SU-DHL-6 (cell line): ENCODE results near the gene ATG14.

ENCODE experiments used
- H2AFZ ChIP-seq: fragments of 200-600 bp; sonication (generic); 2 replicates; pipeline ENCODE4 v1.6.1; 2014; ENCODE audit warnings: low read depth, mild to moderate bottlenecking, moderate library complexity, mixed read lengths, antibody characterized with exemption, low read length; ENCODE audit not compliant: severe bottlenecking
- H3F3A ChIP-seq: fragments of 200-600 bp; shearing (Covaris generic); 2 replicates; pipeline ENCODE4 v1.6.0; 2016; ENCODE audit warnings: antibody characterized with exemption, mild to moderate bottlenecking; ENCODE audit not compliant: insufficient read depth
- H3K27ac ChIP-seq: fragments of 200-600 bp; sonication (generic); 2 replicates; pipeline ENCODE4 v1.5.1; 2016; ENCODE audit warnings: low read depth, mild to moderate bottlenecking, low read length, moderate library complexity, mixed read lengths
- H3K27me3 ChIP-seq: fragments of 200-600 bp; sonication (generic), shearing (Covaris generic); 2 replicates; pipeline ENCODE4 v1.6.0; 2014; ENCODE audit warnings: mild to moderate bottlenecking, low read length
- H3K36me3 ChIP-seq: fragments of 200-600 bp; sonication (generic); 2 replicates; pipeline ENCODE4 v1.6.1; 2014; ENCODE audit warnings: mild to moderate bottlenecking, low read length, mixed read lengths
- H3K4me2 ChIP-seq: fragments of 300-600, 200-600 bp; shearing (Covaris generic), sonication (generic); 2 replicates; pipeline ENCODE4 v1.6.0; 2014; ENCODE audit warnings: low read length, low read depth, mild to moderate bottlenecking; ENCODE audit not compliant: poor library complexity, severe bottlenecking
- H3K4me3 ChIP-seq: fragments of 200-600 bp; sonication (generic); 2 replicates; pipeline ENCODE4 v1.5.1; 2014; ENCODE audit warnings: antibody characterized with exemption, low read length, mild to moderate bottlenecking, mixed read lengths; ENCODE audit not compliant: insufficient read depth, poor library complexity, severe bottlenecking
- H3K79me2 ChIP-seq: fragments of 200-600 bp; sonication (generic); 2 replicates; pipeline ENCODE4 v1.6.1; 2014; ENCODE audit warnings: mild to moderate bottlenecking, low read length, moderate library complexity; ENCODE audit not compliant: insufficient read depth
- H3K9ac ChIP-seq: fragments of 200-600 bp; sonication (generic); 2 replicates; pipeline ENCODE4 v1.7.0; 2014; ENCODE audit warnings: mild to moderate bottlenecking, low read length
- H3K9me2 ChIP-seq: fragments of 200-600 bp; sonication (generic); replicated peaks from 2 replicates; pipeline ENCODE4 v1.6.1; 2014; ENCODE audit warnings: low read length; ENCODE audit not compliant: insufficient read depth
- H3K9me3 ChIP-seq: fragments of 200-600 bp; sonication (generic); 2 replicates; pipeline ENCODE4 v1.6.1; 2014; ENCODE audit warnings: low read length, mixed read lengths; ENCODE audit not compliant: insufficient read depth
- H4K20me1 ChIP-seq: fragments of 200-600 bp; sonication (generic); 2 replicates; pipeline ENCODE4 v1.6.1; 2014; ENCODE audit warnings: low read depth, mild to moderate bottlenecking, antibody characterized with exemption, low read length, moderate library complexity, mixed read lengths
- CTCF ChIP-seq: fragments of 200-600 bp; sonication (generic); IDR thresholded peaks from one replicate; pipeline ENCODE4 v1.5.1; 2017; ENCODE audit warnings: antibody characterized with exemption, mild to moderate bottlenecking, low read length, moderate library complexity; ENCODE audit not compliant: insufficient read depth, poor library complexity, severe bottlenecking
- EZH2phosphoT487 ChIP-seq: fragments of 200-600 bp; sonication (generic), shearing (Covaris generic); conservative IDR thresholded peaks from 2 replicates; pipeline ENCODE4 v1.6.1; 2018; ENCODE audit warnings: mild to moderate bottlenecking, antibody characterized with exemption, low read length, moderate library complexity, mixed read lengths

The ATG14 gene

GRCh38 chr14:55324812-55325211 is 86.8 kb downstream of the ATG14 start:
- Histone ChIP-seq H3K79me2 (peaks cover 32% of the 10 kb centered on the region; the same call in 1 of the 2 replicates), H3K4me3 (no peak overlapping the region), H3K9ac (no peak overlapping the region), H3K4me2 (no peak overlapping the region), H3K9me2 (no peaks in the 10 kb centered on the region), H2AFZ (no peak overlapping the region), H3K27me3 (no peaks in the 10 kb centered on the region), H3K9me3 (no peaks in the 10 kb centered on the region), H3K27ac (no peak overlapping the region), H3K36me3 (no peaks in the 10 kb centered on the region), H3F3A (peaks cover 12% of the 10 kb centered on the region; the same call in 1 of the 2 replicates), H4K20me1 (no peaks in the 10 kb centered on the region; the same call in 1 of the 2 replicates)
- no peak for TF ChIP-seq EZH2phosphoT487
- no peak for TF ChIP-seq CTCF

DNA sequence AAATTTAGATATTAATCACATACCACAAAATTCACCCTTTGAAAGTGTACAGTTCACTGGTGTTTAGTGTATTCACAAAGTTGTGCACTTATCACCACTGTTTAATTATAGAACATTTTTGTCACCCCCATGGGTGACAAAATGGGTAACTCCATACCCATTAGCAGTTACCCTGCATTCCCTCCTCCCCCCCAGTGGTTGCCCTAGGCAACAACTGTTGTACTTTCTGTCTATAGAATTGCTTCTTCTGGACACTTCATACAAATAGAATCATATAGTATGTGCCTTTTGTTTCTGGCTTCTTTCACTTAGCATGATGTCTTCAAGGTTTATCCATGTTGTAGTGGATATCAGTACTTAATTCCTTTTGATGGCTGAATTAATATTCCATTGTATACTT is 87.7 kb downstream of the ATG14 start:
- H3K79me2 ChIP-seq, result peaks cover 32% of the 10 kb centered on the region; the same call in 1 of the 2 replicates
- no peaks in the 10 kb centered on the region; the same call in 1 of the 2 replicates for H4K20me1 ChIP-seq
- no peak overlapping the region for H3K4me2 ChIP-seq
- peaks cover 12% of the 10 kb centered on the region; the same call in 1 of the 2 replicates for H3F3A ChIP-seq
- no peak overlapping the region for H3K27ac ChIP-seq
- H3K9me2 ChIP-seq, result no peaks in the 10 kb centered on the region
- H3K27me3 ChIP-seq, result no peaks in the 10 kb centered on the region
- H3K9me3 ChIP-seq, result no peaks in the 10 kb centered on the region
- H3K36me3 ChIP-seq, result no peaks in the 10 kb centered on the region
- H3K9ac ChIP-seq, result no peak overlapping the region
- H3K4me3 ChIP-seq, result no peak overlapping the region
- TF ChIP-seq CTCF, result no peak
- TF ChIP-seq EZH2phosphoT487, result no peak
- H2AFZ ChIP-seq, result no peak overlapping the region

GRCh38 chr14:55318694-55319093 is 92.9 kb downstream of the ATG14 start:
- Histone ChIP-seq H3K4me2 (no peak overlapping the region), H3F3A (no peaks in the 10 kb centered on the region), H3K36me3 (peaks cover 9% of the 10 kb centered on the region), H3K79me2 (peaks cover 19% of the 10 kb centered on the region), H3K27me3 (no peaks in the 10 kb centered on the region), H4K20me1 (no peaks in the 10 kb centered on the region), H3K9me2 (no peaks in the 10 kb centered on the region), H3K4me3 (no peak overlapping the region), H2AFZ (no peak overlapping the region), H3K9me3 (no peaks in the 10 kb centered on the region), H3K9ac (no peak overlapping the region), H3K27ac (no peak overlapping the region)
- TF ChIP-seq CTCF, result no peak
- no peak for TF ChIP-seq EZH2phosphoT487
